HG02798 (cell line): ENCODE measurements around the gene ZBTB7B.
A peak's percentile ranks its signal among the peaks of the same experiment; 100 is the strongest.

Experiments used
- ATAC-seq: cut with Tn5 transposase; IDR thresholded peaks from one replicate; pipeline ENCODE4 v1.9.1; 2021; ENCODE audit warnings: mild to moderate bottlenecking; ENCODE audit not compliant: unreplicated experiment, poor library complexity

The ZBTB7B gene

GRCh38 chr1:155051342-155051776, 48.8 kb downstream of the ZBTB7B start:
- ATAC-seq = peak; percentile 2

GRCh38 chr1:155051777-155052398, 49.3 kb downstream of the ZBTB7B start:
- no peak for ATAC-seq

GRCh38 chr1:155052439-155053395, 50.1 kb downstream of the ZBTB7B start:
- ATAC-seq = no peak

DNA sequence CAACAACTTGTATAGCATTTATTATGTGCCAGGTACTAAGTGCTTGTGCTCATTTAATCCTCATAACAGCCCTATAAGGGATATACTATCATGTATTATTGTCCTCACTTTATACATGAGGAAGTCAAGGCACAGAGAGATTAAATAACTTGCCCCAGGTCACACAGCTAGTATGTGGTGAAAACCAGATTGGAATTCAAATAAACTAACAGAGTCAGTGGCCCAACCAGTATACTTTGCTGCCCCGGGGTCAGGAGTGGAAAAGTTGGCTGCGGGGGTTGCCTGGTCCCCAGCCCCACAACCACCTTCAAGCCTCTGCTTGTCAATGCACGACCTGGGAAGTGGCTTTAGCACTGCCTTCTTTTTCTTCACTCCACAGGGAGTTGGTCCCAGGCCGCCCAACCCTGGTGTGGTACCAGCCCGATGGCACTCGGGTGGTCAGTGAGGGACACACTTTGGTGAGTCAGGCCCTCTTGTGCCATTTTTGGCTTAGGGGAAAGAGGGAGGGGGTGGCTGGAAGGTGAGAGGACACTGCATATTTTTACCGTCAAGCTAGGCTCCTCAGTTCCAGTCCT, 51.0 kb downstream of the ZBTB7B start:
- ATAC-seq = no peak

DNA sequence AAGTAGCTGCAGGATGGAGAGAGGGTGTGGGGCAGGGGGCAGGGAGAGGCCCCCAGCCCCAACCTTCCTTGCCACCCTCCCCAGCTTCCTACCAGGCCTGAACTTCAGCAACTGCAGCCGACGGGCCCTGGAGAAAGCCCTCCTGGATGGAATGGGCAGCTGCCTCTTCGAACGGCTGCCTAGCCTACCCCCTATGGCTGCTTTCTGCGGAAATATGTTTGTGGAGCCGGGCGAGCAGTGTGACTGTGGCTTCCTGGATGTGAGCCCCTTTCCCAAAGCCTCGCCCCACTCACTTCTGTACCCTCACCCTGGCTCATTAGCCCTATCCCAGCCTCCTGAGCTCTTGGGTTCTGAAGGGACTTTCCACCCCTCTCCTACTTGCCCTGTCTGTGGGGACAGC, 54.5 kb downstream of the ZBTB7B start:
- no peak for ATAC-seq

GRCh38 chr1:155057788-155058211, 55.2 kb downstream of the ZBTB7B start:
- no peak for ATAC-seq

DNA sequence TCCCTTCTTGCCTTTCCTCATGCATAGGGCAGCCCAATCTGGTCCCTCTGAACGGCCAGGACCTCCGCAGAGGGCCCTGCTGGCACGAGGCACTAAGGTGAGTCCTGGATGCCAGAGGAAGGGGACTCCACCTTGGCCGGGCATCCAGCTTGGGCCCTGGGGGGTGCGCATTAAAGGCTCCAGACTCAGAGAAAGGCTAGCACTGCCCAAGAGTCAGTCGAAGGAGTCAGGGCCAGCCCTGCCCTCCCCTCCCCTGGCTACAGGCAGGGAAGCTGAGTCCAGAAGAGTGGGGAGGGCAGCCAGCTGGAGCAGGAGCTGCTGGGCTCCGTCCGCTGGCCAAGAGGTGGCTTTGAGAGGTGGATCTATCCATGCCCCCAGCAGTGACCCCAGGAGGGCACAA, 58.1 kb downstream of the ZBTB7B start:
- ATAC-seq = no peak

- ATAC-seq = peak; percentile 68
These were observed 59.0 kb downstream of the ZBTB7B start for GRCh38 chr1:155061381-155062150.

GRCh38 chr1:155062151-155062686, 59.6 kb downstream of the ZBTB7B start:
- no peak for ATAC-seq

DNA sequence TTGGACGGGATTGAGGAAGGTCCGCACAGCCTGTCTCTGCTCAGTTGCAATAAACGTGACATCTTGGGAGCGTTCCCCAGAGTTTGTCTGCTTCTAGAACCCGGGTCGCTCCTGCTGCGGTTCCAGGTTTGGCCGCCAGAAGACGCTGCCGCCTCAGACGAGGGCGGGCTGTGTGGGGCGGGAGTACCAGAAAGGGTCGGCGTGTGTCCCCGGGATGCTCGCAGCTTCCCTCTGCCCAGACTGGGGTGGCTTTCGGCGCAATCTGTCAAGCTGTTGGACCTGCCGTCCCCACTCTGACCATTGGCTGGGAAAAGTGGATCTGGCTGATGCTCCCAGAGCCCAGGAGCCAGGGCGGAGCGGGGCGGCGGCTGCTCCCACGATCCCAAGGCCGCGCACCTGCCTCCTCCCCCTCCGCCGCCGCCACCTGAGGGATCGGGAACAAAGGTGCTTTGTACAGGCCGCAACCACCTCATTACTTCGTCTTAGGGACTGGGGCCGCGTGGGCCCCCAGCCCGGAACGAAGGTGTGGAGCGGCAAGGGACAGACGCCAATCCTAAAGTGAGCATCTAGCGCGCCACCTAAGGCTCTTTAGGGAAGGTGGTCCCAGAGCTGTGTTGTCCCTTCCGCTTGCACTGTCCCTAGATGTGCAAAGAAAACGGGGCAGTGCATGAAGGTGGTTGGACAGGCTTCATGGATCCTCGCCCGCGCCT, 60.3 kb downstream of the ZBTB7B start:
- no peak for ATAC-seq

GRCh38 chr1:155063550-155064110, 61.0 kb downstream of the ZBTB7B start, which contains the start of gene EFNA4:
Gene EFNA4 (plus strand): TSS chr1:155063740. CDS start chr1:155063824, 84 bp downstream.
- ATAC-seq = peak; percentile 79

GRCh38 chr1:155064111-155064831, 61.7 kb downstream of the ZBTB7B start:
- no peak for ATAC-seq

GRCh38 chr1:155064832-155065429, 62.3 kb downstream of the ZBTB7B start:
- no peak for ATAC-seq

GRCh38 chr1:155066777-155067176, 64.2 kb downstream of the ZBTB7B start:
- ATAC-seq = no peak
